CMK (cell line): Measurements from ENCODE around the gene PADI3.
"Not testable (repeated sequence)": the region's sequence is repeated elsewhere in the genome, so short reads cannot be mapped to it uniquely, and the experiment has no call there.

Source experiments
- DNase-seq: peaks from one replicate; pipeline ENCODE4 v3.0.0-alpha.2; 2010; ENCODE audit warnings: low read depth

PADI3 gene

GRCh38 chr1:17305576-17306095 lies 56.7 kb downstream of the PADI3 start:
- no peak for DNase-seq

DNA sequence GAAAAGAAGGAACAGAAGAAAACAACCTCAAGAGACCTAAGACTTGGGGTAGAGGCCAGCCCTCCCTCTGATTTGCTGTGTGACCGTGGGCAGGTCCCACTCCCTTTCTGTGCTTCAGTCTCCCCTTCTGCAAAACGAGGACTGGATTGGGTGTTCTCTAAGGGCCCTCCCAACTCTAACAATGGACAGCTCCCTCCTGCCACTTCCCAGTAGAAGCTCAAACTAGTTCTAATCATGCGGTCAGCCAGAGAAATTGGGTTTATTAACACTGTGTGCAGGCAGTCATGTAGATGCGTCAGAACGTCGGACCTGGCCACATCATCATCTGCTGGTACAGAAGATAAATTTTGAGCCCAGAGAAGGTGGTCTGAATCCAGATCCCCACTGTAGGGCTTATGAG lies 57.5 kb downstream of the PADI3 start:
- DNase-seq, result no peak

DNA sequence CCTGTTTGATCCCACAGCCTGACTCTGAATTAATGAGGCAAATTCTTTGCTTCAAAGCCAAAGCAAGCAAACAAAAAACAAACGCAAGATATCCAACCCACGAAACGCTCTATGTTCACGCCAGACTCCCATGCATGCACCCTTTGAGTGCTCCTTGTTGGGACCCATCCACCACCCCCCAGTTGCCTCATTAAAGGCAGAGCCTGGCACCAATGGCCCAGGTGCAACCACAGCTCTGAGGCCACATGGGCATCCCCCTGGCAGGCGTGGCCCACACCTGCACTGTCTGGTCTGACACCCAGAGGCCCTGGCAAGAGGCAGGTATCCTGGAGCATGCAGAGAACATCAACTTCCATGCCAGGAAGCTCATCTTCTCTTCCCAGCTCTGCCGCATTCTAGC lies 58.0 kb downstream of the PADI3 start:
- no peak for DNase-seq

- DNase-seq, result no peak
Measured at GRCh38 chr1:17307329-17307728, 58.4 kb downstream of the PADI3 start.

DNA sequence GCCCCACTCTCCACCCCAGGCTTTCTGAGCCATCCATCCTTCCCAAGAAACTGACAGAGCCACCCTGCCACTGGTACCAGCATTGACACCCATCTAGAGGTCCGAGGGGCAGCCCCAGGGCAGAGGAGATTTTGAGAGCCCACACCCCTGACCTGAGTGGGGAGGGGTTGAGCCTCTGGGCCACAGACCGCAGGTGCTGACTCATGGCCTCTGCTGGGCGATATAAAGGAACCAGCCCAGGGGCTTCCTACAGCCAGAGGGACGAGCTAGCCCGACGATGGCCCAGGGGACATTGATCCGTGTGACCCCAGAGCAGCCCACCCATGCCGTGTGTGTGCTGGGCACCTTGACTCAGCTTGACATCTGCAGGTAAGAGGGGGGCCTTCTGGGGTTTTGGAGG lies 59.0 kb downstream of the PADI3 start, which contains the start of gene PADI4:
PADI4 (plus strand) TSS at position 252 of the 400 bp plus-strand sequence; CDS start at position 278, 26 bp downstream.
- DNase-seq, result peak; percentile 48

GRCh38 chr1:17308593-17308992 lies 59.7 kb downstream of the PADI3 start:
- DNase-seq, result no peak

- no peak for DNase-seq
Measured at GRCh38 chr1:17309426-17310067, 60.6 kb downstream of the PADI3 start.

DNA sequence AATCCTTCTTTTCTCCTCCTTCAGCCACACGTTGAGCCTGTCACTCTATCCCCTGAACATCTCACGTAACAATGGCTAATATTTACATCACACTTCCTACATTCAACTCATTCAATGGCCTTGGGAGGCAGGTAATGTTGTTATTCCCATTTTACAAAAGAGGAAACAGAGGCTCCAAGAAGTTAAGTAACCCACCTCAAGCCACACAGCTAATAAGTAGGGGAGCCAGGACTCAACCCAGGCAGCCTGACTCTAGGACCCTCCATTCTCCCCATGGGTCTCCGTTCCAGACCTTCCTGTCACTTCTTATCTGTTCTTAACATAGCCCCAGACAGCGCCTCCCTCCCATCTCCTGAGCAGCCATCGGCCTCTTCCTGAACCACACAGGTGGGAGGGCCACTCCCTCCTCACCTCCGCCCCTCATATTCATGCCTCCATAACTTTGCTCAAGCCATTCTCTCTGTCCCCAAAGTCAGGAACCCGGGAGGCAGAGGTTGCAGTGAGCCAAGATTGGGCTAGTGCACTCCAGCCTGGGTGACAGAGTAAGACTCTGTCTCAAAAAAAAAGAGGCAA lies 61.3 kb downstream of the PADI3 start:
- DNase-seq, result no peak

DNA sequence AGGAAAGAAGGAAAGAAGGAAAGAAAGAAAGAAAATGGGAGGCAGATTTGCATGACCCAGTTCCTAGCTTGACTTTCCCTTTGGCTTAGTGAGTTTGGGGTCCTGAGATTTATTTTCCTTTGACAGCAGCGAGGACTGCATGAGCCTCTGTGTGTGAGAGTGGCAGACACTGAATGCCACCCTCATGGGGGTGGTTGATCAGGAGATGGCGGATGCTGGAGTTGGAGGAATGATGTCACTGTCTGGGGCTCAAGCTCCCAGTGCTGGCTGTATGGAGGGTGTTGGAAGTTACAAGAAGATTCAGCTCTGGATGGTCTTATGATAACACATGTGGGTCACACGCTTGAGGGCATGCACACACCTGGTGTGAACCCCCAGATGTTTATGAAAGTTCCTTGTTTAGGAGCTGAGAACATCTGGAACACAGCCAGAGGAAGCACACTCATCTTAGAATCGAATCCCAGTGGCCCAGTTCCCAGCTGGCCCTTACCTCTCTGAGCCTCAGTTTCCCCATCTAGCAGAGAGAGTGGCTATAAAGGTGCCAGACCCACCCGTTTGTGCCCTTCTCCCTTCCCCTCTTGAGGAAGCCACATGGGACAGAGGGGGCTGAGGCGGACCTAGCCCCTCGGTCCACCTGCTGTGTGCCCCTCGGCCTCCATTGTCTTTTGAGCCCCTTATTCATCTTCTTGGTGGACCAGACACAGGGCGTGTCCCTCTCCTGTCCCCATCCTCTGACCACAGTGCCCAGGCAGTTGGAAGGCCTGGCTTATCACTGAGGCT lies 64.8 kb downstream of the PADI3 start:
- no peak for DNase-seq

DNA sequence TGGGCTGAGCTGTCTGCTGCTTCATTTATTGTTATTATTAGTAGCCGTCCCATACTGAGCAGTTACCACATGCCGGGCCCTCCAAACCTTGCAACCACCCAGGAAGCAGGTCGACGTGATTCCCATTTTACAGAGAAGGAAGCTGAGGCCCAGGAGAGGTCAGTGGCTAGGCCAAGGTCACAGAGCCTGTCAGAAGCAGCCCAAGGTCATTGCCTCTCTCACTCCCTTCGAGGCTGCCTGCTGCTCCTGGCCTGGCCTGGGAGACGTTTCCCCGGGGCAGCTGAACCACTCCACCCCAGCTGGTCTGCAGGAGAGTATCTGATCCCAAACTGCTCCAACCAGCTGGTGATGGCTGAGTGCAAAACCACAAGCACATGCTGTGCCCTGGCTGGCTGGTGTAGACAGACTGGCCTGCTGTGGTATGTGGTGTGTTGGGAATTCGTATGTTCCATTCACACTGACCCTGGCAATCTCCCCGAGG lies 65.6 kb downstream of the PADI3 start:
- no peak for DNase-seq

GRCh38 chr1:17315542-17316130 lies 66.7 kb downstream of the PADI3 start:
- DNase-seq, result no peak

DNA sequence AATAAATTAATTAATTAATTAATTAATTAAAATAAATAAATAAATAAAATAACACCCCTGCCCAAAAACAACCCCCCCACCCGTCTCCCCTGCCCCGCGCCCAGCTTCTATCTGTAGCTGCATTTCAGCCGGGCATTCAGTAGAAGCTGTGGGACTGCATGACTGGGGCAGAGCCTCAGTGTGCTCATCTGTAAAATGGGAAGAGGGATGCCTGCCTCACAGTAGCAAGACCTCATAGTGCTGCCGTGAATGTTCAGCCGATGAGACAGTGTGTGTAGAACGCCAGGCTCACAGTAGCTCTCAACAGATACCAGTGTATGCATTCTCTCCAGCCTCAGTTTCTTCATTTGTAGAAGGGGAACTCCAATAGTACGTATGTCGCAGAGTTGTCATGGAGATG lies 67.8 kb downstream of the PADI3 start:
- no peak for DNase-seq

- DNase-seq, result no peak
Measured at GRCh38 chr1:17318262-17318661, 69.4 kb downstream of the PADI3 start.

DNA sequence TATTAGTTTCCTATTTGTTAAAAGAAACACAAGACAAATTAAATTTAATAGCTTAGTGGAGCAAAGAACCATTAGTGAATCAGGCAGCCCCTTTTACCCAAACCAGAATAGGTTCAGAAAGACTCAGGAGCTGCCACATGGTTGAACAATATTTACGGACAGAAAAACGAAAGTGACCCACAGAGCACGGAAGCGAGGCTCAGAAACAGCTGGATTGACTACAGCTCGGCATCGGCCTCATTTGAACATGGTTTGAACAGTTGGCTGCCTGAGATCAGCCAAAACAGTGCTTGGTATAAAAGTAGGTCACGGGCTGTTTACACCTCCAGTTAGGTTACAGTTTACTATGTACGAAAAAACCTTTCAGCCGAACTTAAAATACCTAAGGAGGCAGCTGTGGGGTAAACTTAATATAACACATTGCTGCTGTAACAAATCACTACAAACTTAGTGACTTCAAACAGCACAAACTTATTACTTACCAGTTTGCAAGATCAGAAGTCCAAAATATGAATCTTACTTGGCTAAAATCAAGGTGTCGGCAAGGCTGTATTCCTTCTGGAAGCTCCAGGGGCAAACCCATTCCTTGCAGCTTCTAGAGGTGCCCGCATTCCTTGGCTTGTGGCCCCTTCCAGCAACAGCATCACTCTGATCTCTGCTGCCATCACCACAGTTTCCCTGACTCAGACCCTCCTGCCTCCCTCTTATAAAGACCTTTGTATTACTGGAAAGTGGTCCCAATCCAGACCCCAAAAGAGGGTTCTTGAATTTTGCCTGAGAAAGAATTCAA lies 70.9 kb downstream of the PADI3 start:
- no peak for DNase-seq

- DNase-seq, result not testable (repeated sequence)
Measured at GRCh38 chr1:17321857-17322390, 73.0 kb downstream of the PADI3 start.

GRCh38 chr1:17328855-17329254 lies 80.0 kb downstream of the PADI3 start:
- DNase-seq, result no peak

DNA sequence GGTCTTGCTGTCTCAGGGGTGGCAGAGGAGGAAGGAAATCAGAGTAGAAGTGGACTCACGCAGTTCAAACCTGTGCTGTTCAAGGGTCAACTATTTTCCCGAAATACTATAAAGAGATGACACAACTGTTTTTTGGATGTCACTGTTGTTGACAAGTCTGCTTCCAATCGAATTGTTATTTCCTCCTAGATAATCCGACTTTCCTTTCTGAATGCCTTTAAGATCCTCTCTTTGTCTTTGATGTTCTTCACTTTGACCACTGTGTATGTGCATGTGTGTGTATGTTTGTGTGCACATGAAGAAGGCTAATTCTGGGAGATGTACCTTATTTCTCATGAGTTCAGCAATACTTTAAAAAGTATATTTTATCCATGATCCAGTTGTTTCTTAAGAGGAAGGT lies 80.7 kb downstream of the PADI3 start:
- no peak for DNase-seq

DNA sequence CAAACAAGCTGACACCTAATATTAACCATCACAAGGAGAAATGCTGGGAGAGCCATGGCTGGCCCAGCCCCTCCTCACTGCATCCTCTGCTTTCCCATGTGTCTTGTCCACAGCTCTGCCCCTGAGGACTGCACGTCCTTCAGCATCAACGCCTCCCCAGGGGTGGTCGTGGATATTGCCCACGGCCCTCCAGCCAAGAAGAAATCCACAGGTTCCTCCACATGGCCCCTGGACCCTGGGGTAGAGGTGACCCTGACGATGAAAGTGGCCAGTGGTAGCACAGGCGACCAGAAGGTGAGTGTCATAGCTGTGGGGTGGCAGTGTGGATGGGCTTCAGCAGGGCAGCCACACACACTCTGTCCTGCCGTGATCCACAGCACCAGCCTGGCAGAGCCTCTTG lies 82.0 kb downstream of the PADI3 start:
- DNase-seq, result no peak

GRCh38 chr1:17333081-17333480 lies 84.2 kb downstream of the PADI3 start:
- DNase-seq, result no peak
